Right cardiac atrium (tissue), 5 donors: ENCODE measurements around the gene IL9R. TPM values are rescaled to one million over a fixed set of nuclear protein-coding genes. Genes with fewer than 3 reads are reported as not detected.
A peak's percentile ranks its signal among the peaks of the same experiment; 100 is the strongest.

Source experiments
- ATAC-seq, 2 donors: fragments of 200-7000 bp; cut with Tn5 transposase; one replicate each; pipeline versions ENCODE4 v1.8.0 to v1.9.1; 2020; ENCODE audit warnings: moderate library complexity in 2 of 2, mild to moderate bottlenecking in 1 of 2
- DNase-seq, 3 donors: peaks; one replicate each; pipeline ENCODE4 v3.0.0-alpha.2; 2020
- H3K27ac ChIP-seq: one replicate; pipeline ENCODE4 v1.5.1; 2013; ENCODE audit warnings: mild to moderate bottlenecking, low read length, control low read depth, moderate library complexity
- H3K27me3 ChIP-seq: one replicate; pipeline ENCODE4 v1.6.1; 2013; ENCODE audit not compliant: control insufficient read depth, insufficient read depth
- H3K4me1 ChIP-seq: one replicate; pipeline ENCODE4 v1.6.1; 2013; ENCODE audit warnings: low read length; ENCODE audit not compliant: control insufficient read depth, insufficient read depth
- H3K4me3 ChIP-seq: one replicate; pipeline ENCODE4 v1.5.1; 2013; ENCODE audit warnings: low read length, control low read depth
- H3K9me3 ChIP-seq: one replicate; pipeline ENCODE4 v1.6.1; 2013; ENCODE audit warnings: low read length; ENCODE audit not compliant: control insufficient read depth
- WGBS: extraction: QIAGEN DNeasy Blood & Tissue Kit; methylation state at CpG from one replicate; pipeline ENCODE4 v1.1.7; 2013; 5-methylcytosine and 5-hydroxymethylcytosine counted together
- intact Hi-C, 4 donors: fragments of 100-400 bp; cut with DNase I; formaldehyde crosslinking; loops; one replicate each; pipeline versions ENCODE4 v1.11.0 to v1.14.0; 2022 to 2023
- long read RNA-seq, 4 donors: library from polyadenylated mRNA; unstranded; transcript quantifications; one replicate each; pipeline ENCODE4 v2.0.0, GENCODE V29; 2020 to 2021
- polyA plus RNA-seq: library from polyadenylated mRNA; stranded (reverse); fragments of 200-250 nt; gene quantifications from one replicate; pipeline ENCODE4 v1.2.3, GENCODE V29; 2013
- total RNA-seq, 4 donors: library from RNA; stranded (reverse); fragmentation: NEBNext Ultra II Directional; extraction: Animal tissue kit (Norgen Biotek cat#: 25700); gene quantifications; one replicate each; pipeline ENCODE4 v1.2.1, GENCODE V29; 2021
- donor health status: healthy with polysubstance abuse.
- donor health status: DM: no; HTN: yes; CAD: no.
- donor health status: DM: no; HTN: no; CAD: no.
- donor health status: DM: no; HTN: yes; CAD: no; lungs with severe emphysema.
- donor health status: DM: yes; HTN: yes; CAD: no.

IL9R gene
- total RNA-seq (under 1 TPM in 1 of 4 donors, not detected in 3; 0.11 TPM), polyA plus RNA-seq (0.05 TPM)
- long read RNA-seq, donor 1: 0 reads
- long read RNA-seq, donor 2: 0 reads
- long read RNA-seq, donor 3: 0 reads
- long read RNA-seq, donor 4: 0 reads

GRCh38 chrX:155997436-155997835 lies at the start of gene IL9R:
IL9R (plus strand) TSS chrX:155997696; CDS start chrX:155997760, 64 bp downstream.
- ATAC-seq: no peak
- 64% methylated on average over 5 of the region's 5 CpGs for WGBS
- no peak for DNase-seq
- intact Hi-C loops: no loop called here
- H3K4me3 ChIP-seq: no peak within 1 kb of the TSS
- H3K27me3 ChIP-seq: no peaks in the 10 kb centered on the region
- no peaks in the 10 kb centered on the region for H3K9me3 ChIP-seq
- no peaks in the 10 kb centered on the region for H3K4me1 ChIP-seq
- H3K27ac ChIP-seq: no peak within 1 kb of the TSS

- no peak for ATAC-seq
- intact Hi-C loops: no loop called here
- H3K9me3 ChIP-seq: no peaks in the 10 kb centered on the region
- H3K27ac ChIP-seq: no peak overlapping the region
- no peaks in the 10 kb centered on the region for H3K27me3 ChIP-seq
- DNase-seq: no peak
- WGBS: 38% methylated on average over 2 of the region's 2 CpGs
- no peak overlapping the region for H3K4me3 ChIP-seq
- no peaks in the 10 kb centered on the region for H3K4me1 ChIP-seq
These were observed 48.4 kb upstream of the IL9R start for GRCh38 chrX:155949098-155949497.

- Histone ChIP-seq H3K27ac (no peak overlapping the region), H3K4me3 (no peak overlapping the region), H3K9me3 (no peaks in the 10 kb centered on the region), H3K27me3 (no peaks in the 10 kb centered on the region), H3K4me1 (no peaks in the 10 kb centered on the region)
- WGBS: 63% methylated on average over 3 of the region's 3 CpGs
- ATAC-seq: no peak
- intact Hi-C loops: no loop called here
- DNase-seq: peak in 1 of 3 donors; percentile 12
These were observed 46.2 kb upstream of the IL9R start for GRCh38 chrX:155951237-155951789.

GRCh38 chrX:155953055-155953454 lies 44.4 kb upstream of the IL9R start:
- Histone ChIP-seq H3K4me1 (no peaks in the 10 kb centered on the region), H3K4me3 (no peak overlapping the region), H3K27ac (no peak overlapping the region), H3K9me3 (no peaks in the 10 kb centered on the region), H3K27me3 (no peaks in the 10 kb centered on the region)
- WGBS: 61% methylated on average over 3 of the region's 3 CpGs
- ATAC-seq (no peak), DNase-seq (no peak)
- intact Hi-C loops: no loop called here

- no peaks in the 10 kb centered on the region for H3K9me3 ChIP-seq
- no peaks in the 10 kb centered on the region for H3K4me1 ChIP-seq
- H3K27me3 ChIP-seq: no peaks in the 10 kb centered on the region
- H3K4me3 ChIP-seq: no peak overlapping the region
- intact Hi-C loops: no loop called here
- WGBS: 30% methylated on average over 1 of the region's 1 CpG
- DNase-seq (no peak), ATAC-seq (no peak)
- no peak overlapping the region for H3K27ac ChIP-seq
These were observed 42.7 kb upstream of the IL9R start for GRCh38 chrX:155954793-155955192.

- Histone ChIP-seq H3K4me1 (no peaks in the 10 kb centered on the region), H3K4me3 (no peak overlapping the region), H3K27me3 (no peaks in the 10 kb centered on the region), H3K9me3 (no peaks in the 10 kb centered on the region), H3K27ac (no peak overlapping the region)
- WGBS: 87% methylated on average over 9 of the region's 9 CpGs
- no peak for ATAC-seq
- DNase-seq: no peak
- intact Hi-C loops: no loop called here
These were observed 41.4 kb upstream of the IL9R start for GRCh38 chrX:155956099-155956498.

- intact Hi-C loops: no loop called here
- peak in 1 of 3 donors; percentile 66 for DNase-seq
- Histone ChIP-seq H3K9me3 (no peaks in the 10 kb centered on the region), H3K4me3 (no peak overlapping the region), H3K27ac (no peak overlapping the region), H3K27me3 (no peaks in the 10 kb centered on the region), H3K4me1 (no peaks in the 10 kb centered on the region)
- WGBS: 48% methylated on average over 3 of the region's 3 CpGs
- no peak for ATAC-seq
These were observed 40.8 kb upstream of the IL9R start for GRCh38 chrX:155956649-155957048.

GRCh38 chrX:155957843-155958242 lies 39.7 kb upstream of the IL9R start:
- ATAC-seq (no peak), DNase-seq (no peak)
- no peaks in the 10 kb centered on the region for H3K27me3 ChIP-seq
- no peaks in the 10 kb centered on the region for H3K9me3 ChIP-seq
- H3K4me3 ChIP-seq: no peak overlapping the region
- H3K27ac ChIP-seq: no peak overlapping the region
- intact Hi-C loops: no loop called here
- WGBS: 65% methylated on average over 7 of the region's 7 CpGs
- no peaks in the 10 kb centered on the region for H3K4me1 ChIP-seq

GRCh38 chrX:155959018-155959587 lies 38.4 kb upstream of the IL9R start:
- ATAC-seq: no peak

GRCh38 chrX:155962906-155963305 lies 34.6 kb upstream of the IL9R start:
- ATAC-seq: no peak
- Histone ChIP-seq H3K4me3 (no peak overlapping the region), H3K9me3 (no peaks in the 10 kb centered on the region), H3K4me1 (no peaks in the 10 kb centered on the region), H3K27me3 (no peaks in the 10 kb centered on the region), H3K27ac (no peak overlapping the region)
- WGBS: 31% methylated on average over 1 of the region's 1 CpG
- intact Hi-C loops: no loop called here
- no peak for DNase-seq

More at GRCh38 chrX:155959018-155959587, 38.4 kb upstream of the IL9R start:
- DNase-seq: no peak
- no peaks in the 10 kb centered on the region for H3K9me3 ChIP-seq
- no peak overlapping the region for H3K4me3 ChIP-seq
- no peak overlapping the region for H3K27ac ChIP-seq
- no peaks in the 10 kb centered on the region for H3K4me1 ChIP-seq
- intact Hi-C loops: no loop called here
- WGBS: 69% methylated on average over 5 of the region's 5 CpGs
- no peaks in the 10 kb centered on the region for H3K27me3 ChIP-seq

GRCh38 chrX:155966876-155967275 lies 30.6 kb upstream of the IL9R start:
- Histone ChIP-seq H3K27me3 (no peaks in the 10 kb centered on the region), H3K27ac (no peak overlapping the region), H3K4me3 (no peak overlapping the region), H3K9me3 (no peaks in the 10 kb centered on the region), H3K4me1 (no peaks in the 10 kb centered on the region)
- intact Hi-C loops: no loop called here
- no peak for DNase-seq
- 40% methylated on average over 8 of the region's 8 CpGs for WGBS
- ATAC-seq: no peak
